Activated CD4-positive, alpha-beta T cell treated with anti-CD3 and anti-CD28 coated beads, Interleukin-2, amount 10 ng/mL, durations not matched to agents 24 days and 14 days (primary cell): ENCODE results near the gene SNRNP40. TPM values are rescaled to one million over a fixed set of nuclear protein-coding genes. Genes with fewer than 3 reads are reported as not detected.

Source experiments
- DNase-seq: peaks from one replicate; pipeline ENCODE4 v3.0.0; 2022
- H3K27ac Mint-ChIP-seq: one replicate; pipeline ENCODE4 v1.8.0; 2022; ENCODE audit warnings: mild to moderate bottlenecking, mixed read lengths
- H3K27me3 Mint-ChIP-seq: one replicate; pipeline ENCODE4 v1.8.0; 2022; ENCODE audit warnings: mixed read lengths
- H3K36me3 Mint-ChIP-seq: one replicate; pipeline ENCODE4 v1.8.0; 2022; ENCODE audit warnings: low read depth, mild to moderate bottlenecking, mixed read lengths
- H3K4me1 Mint-ChIP-seq: one replicate; pipeline ENCODE4 v1.8.0; 2021; ENCODE audit warnings: mixed read lengths
- H3K4me3 Mint-ChIP-seq: one replicate; pipeline ENCODE4 v1.8.0; 2022; ENCODE audit warnings: mild to moderate bottlenecking, moderate library complexity, mixed read lengths
- H3K9me3 Mint-ChIP-seq: one replicate; pipeline ENCODE4 v1.8.0; 2021; ENCODE audit warnings: mixed read lengths
- intact Hi-C: fragments of 100-400 bp; cut with micrococcal nuclease; formaldehyde crosslinking; loops from one replicate; pipeline ENCODE4 v1.15.1; 2023
- total RNA-seq: library from RNA; stranded (reverse); gene quantifications from 2 replicates; pipeline ENCODE4 v1.2.3, GENCODE V29; 2022

SNRNP40 gene
- total RNA-seq, 1 donor from 2014 or later, result 132 TPM

DNA sequence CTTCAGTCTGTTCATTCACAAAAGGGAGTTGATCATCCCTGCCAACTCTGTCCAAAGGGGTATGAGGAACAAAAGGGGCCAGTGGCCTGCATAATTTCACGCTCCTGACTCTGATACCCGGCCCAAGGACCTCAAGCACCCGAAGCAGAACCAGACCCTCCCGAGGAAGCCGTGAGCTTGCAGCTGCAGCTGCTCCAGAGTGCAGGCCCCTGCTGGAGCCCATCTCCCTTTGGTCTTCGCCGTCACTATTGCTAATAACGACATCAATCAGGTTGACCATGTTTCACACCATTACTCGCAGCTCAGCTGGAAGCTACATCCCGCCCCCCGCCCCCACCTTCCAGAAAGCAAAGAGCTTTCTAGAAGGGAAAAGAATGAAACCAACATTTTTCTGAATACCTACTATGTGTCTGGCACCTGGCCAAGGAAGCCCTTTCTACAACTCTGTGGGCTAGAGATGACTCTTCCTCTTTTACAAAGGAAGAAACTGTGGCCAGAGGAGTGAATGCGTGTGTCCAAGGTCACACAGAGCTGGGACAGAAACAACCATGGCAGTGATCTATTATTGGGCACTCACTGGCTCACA lies 62.4 kb downstream of the SNRNP40 start:
- H3K9me3 Mint-ChIP-seq, result no peaks in the 10 kb centered on the region
- intact Hi-C loops, result no loop called here
- peaks cover 5% of the 10 kb centered on the region for H3K4me1 Mint-ChIP-seq
- H3K4me3 Mint-ChIP-seq, result no peak overlapping the region
- H3K27ac Mint-ChIP-seq, result no peak overlapping the region
- no peak for DNase-seq
- no peaks in the 10 kb centered on the region for H3K36me3 Mint-ChIP-seq
- H3K27me3 Mint-ChIP-seq, result peaks cover 43% of the 10 kb centered on the region

DNA sequence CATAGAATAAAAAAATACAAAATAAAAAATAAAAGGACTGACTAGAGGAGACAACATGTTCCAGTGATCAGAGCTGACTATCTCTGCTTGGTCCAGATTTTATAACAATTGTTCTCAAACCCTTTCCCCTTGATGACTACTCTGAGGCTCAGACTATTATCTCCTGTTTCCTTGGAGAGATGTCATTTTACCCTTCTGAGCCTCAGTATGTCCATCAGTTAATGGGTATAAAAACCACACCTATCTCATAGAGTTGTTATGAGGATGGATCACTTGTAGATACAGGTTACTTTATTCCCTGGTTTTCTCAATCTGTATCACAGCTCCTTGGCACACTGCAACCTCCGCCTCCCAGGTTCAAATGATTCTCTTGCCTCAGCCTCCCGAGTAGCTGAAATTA lies 63.9 kb downstream of the SNRNP40 start:
- Mint-ChIP-seq H3K36me3 (no peaks in the 10 kb centered on the region), H3K27ac (no peak overlapping the region)

DNA sequence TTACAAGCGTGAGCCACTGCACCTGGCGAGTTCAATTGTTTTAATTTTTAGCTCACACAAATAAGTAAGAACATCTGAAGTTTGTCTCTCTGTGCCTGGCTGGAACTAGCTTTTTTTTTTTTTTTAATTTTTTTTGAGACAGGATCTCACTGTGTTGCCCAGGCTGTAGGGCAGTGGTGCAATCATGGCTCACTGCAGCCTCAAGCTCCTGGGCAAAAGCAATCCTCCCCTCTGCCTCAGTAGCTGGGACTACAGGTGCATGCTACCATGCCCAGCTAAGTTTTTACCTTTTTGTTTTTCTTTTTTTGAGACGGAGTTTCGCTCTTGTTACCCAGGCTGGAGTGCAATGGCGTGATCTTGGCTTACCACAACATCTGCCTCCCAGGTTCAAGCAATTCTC lies 64.8 kb downstream of the SNRNP40 start:
- no peaks in the 10 kb centered on the region for H3K9me3 Mint-ChIP-seq
- no peak for DNase-seq
- no peaks in the 10 kb centered on the region for H3K4me1 Mint-ChIP-seq
- H3K27me3 Mint-ChIP-seq, result peaks cover 22% of the 10 kb centered on the region
- H3K27ac Mint-ChIP-seq, result no peak overlapping the region
- H3K36me3 Mint-ChIP-seq, result no peaks in the 10 kb centered on the region
- no peak overlapping the region for H3K4me3 Mint-ChIP-seq
- intact Hi-C loops, result no loop called here

More for the DNA sequence above, 63.9 kb downstream of the SNRNP40 start:
- H3K4me3 Mint-ChIP-seq, result no peak overlapping the region
- H3K9me3 Mint-ChIP-seq, result no peaks in the 10 kb centered on the region
- intact Hi-C loops, result no loop called here
- no peak for DNase-seq
- H3K27me3 Mint-ChIP-seq, result peaks cover 29% of the 10 kb centered on the region
- H3K4me1 Mint-ChIP-seq, result no peaks in the 10 kb centered on the region

DNA sequence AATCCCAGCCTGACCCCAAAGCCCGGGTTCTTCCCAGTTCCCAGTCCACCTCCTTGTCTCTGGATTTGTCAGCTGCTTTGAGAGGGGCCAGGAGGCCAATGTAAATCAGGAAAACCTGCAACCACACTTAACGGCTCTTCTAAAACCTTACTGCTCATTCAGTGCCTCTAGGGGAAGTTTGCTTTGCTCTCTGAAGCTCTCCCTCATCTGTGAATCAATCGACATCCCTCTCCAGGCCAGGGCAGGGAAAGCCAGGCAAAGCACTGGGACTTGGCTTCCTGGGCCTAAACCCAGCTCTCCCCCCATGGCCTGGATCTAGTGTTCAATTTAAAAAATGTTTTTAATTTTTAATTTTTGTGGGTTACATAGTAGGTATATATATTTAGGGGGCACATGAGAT lies 66.2 kb downstream of the SNRNP40 start:
- intact Hi-C loops, result no loop called here
- Mint-ChIP-seq H3K36me3 (no peaks in the 10 kb centered on the region), H3K27ac (no peak overlapping the region), H3K4me3 (no peak overlapping the region), H3K27me3 (peaks cover 7% of the 10 kb centered on the region), H3K4me1 (no peaks in the 10 kb centered on the region), H3K9me3 (no peaks in the 10 kb centered on the region)
- DNase-seq, result no peak

DNA sequence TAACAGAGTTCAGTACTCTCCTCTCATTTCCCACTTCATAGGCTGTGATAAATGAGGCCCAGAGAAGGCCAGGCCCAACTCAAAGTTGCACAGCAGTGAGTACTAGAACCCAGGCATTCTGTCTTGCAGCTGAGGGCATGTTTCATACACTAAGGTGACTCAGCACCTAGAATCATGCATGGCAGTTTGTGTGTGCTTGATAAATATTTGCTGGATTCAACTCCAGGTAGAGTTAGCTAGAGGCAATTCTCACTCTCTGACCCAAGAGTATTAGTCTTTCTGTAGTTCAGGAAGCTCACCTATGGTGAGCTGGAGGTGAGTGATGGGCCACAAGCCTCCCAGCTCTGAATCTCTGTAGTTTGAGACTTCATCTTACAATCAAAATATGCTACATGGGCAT lies 67.6 kb downstream of the SNRNP40 start:
- H3K27me3 Mint-ChIP-seq, result no peaks in the 10 kb centered on the region
- H3K9me3 Mint-ChIP-seq, result no peaks in the 10 kb centered on the region
- intact Hi-C loops, result no loop called here
- no peak for DNase-seq
- H3K4me1 Mint-ChIP-seq, result no peaks in the 10 kb centered on the region
- H3K4me3 Mint-ChIP-seq, result no peak overlapping the region
- H3K36me3 Mint-ChIP-seq, result no peaks in the 10 kb centered on the region
- H3K27ac Mint-ChIP-seq, result no peak overlapping the region

DNA sequence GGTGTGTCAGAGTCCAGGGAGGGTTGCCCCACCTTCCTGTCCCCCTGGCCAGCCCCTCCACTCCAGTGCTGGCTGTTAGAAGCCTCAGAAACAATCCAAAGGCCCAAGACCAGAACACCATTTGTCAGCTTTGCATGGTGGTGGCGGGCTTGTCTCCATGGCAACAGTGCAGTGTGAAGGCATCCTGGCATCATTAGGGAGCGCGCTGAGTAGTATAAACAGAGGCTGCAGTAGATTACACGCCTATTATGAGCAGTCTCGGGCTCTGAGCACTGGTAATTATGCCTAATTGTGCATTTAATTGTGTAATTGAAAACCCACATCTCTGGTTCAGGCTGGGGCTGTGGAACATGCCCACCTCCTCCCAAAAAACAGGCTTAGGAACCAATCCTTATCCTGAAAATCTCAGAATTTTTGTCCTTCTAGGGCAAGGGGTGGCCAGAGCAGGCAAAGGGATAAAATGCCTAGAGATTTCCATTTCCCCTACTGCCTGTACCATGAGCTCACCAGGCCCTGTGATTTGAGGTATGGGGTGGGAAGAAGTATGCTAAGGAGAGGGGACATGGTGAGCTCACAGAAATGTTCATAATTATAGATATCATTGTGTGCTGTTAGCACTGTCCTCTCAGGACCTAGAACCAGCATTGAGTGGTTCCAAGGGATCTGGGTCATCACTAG lies 68.6 kb downstream of the SNRNP40 start:
- DNase-seq, result no peak
- Mint-ChIP-seq H3K36me3 (no peaks in the 10 kb centered on the region), H3K27me3 (no peaks in the 10 kb centered on the region), H3K4me3 (no peak overlapping the region), H3K27ac (no peak overlapping the region), H3K9me3 (no peaks in the 10 kb centered on the region), H3K4me1 (no peaks in the 10 kb centered on the region)
- intact Hi-C loops, result no loop called here

DNA sequence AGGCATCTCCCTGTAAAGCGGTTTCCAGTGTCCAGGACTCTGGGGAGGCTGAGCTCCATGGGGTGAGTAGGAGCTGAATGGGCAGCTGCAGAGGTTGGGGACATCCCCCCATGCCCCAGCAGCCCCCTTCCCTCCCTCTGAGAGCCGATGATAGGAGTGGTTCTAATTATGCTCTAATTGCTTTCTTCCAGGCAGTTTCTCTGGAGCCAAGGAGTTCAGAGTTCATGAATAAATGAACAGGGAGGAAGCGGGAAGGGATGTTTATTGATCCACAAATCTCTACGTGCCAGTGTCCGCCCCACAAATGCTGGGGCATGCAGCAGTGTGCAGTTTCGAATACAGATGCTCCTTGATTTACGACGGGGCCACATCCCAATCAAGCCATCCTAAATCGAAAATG lies 72.5 kb downstream of the SNRNP40 start:
- Mint-ChIP-seq H3K9me3 (no peaks in the 10 kb centered on the region), H3K36me3 (no peaks in the 10 kb centered on the region), H3K4me1 (no peaks in the 10 kb centered on the region), H3K4me3 (no peak overlapping the region), H3K27me3 (no peaks in the 10 kb centered on the region), H3K27ac (no peak overlapping the region)
- DNase-seq, result no peak
- intact Hi-C loops, result no loop called here

DNA sequence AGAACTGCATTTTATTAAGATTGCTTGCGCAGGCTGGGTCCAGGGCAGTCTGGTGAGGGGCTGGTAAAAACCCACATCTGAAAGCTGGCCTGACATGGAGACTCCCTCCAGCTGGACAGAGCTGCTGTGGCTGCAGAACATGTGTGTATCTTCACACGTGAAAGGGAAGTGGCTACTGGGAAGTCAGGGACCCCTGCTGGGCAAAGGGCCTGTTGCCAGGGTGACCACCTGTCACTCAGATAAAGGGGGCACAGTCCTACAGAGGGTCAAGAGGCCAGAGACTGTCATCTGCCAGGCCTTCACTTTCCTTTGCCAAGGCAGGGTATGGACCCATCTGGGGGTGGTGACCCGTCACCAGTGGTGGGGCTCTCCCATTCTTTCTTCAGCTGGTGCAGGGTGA lies 74.4 kb downstream of the SNRNP40 start:
- no peaks in the 10 kb centered on the region for H3K27me3 Mint-ChIP-seq
- DNase-seq, result no peak
- H3K4me1 Mint-ChIP-seq, result no peaks in the 10 kb centered on the region
- no peaks in the 10 kb centered on the region for H3K9me3 Mint-ChIP-seq
- no peaks in the 10 kb centered on the region for H3K36me3 Mint-ChIP-seq
- no peak overlapping the region for H3K27ac Mint-ChIP-seq
- intact Hi-C loops, result no loop called here
- H3K4me3 Mint-ChIP-seq, result no peak overlapping the region

DNA sequence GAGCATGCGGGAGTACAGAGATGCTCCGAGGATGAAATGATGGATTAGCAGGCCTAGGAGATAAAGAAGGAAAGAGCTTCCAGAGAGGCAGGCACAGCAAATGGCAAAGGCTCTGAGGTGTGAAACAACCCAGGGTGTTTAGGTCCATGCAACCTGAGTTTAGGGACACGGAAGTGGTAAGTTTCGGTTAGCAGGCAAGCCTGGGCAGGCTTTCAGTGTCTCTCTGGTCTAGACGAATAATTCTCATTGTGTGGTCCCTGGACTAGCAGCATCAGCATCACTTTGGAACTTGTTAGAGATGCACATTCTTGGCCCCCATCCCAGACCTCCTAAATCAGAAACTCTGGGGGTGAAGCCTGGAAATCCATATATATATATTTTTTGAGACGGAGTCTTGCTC lies 75.5 kb downstream of the SNRNP40 start:
- H3K36me3 Mint-ChIP-seq, result no peaks in the 10 kb centered on the region
- H3K4me1 Mint-ChIP-seq, result no peaks in the 10 kb centered on the region
- intact Hi-C loops, result no loop called here
- no peaks in the 10 kb centered on the region for H3K9me3 Mint-ChIP-seq
- DNase-seq, result no peak
- H3K27ac Mint-ChIP-seq, result no peak overlapping the region
- H3K27me3 Mint-ChIP-seq, result no peaks in the 10 kb centered on the region
- no peak overlapping the region for H3K4me3 Mint-ChIP-seq

DNA sequence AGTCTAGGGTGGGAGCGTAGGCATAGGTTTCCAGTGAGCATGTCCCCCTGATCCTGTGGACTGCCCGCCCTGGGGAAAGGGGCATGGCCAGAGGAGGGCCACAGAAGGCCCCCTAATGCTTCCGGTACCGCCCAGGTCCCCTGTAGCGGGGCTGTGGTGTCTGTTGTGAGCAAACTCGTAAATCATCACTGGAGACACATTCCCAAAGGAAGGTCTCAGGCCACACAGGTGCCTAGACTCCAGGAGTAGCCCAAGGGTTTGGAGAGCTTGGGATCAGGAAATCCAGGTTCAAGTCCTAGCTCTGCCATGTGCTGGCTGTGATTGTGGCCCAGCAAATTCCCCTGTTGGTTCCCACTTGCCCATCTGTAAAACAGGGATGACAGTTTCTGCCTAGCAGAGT lies 77.1 kb downstream of the SNRNP40 start:
- Mint-ChIP-seq H3K4me1 (no peaks in the 10 kb centered on the region), H3K4me3 (no peak overlapping the region), H3K9me3 (no peaks in the 10 kb centered on the region), H3K27ac (no peak overlapping the region), H3K36me3 (no peaks in the 10 kb centered on the region), H3K27me3 (peaks cover 1% of the 10 kb centered on the region)
- intact Hi-C loops, result no loop called here
- DNase-seq, result no peak

DNA sequence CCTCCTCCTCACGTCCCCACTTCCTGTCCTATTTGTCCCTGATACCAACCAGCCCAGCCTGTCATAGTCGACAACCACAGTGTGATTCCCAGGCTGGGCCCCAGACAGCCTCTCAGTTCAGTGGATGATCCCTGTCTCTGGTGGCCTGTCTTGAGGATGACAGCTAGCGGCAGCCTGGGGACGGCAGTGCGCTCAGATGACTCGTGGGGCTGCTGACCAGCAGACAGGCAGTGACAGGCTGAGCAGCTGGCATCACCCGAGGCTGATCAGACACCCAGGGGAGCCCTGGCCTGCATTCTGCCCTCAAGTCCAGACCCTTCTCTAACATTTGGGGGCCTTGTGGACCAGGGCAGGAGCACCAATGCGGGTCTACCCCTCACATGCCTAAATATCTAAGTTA lies 77.9 kb downstream of the SNRNP40 start:
- Mint-ChIP-seq H3K36me3 (no peaks in the 10 kb centered on the region), H3K27ac (no peak overlapping the region), H3K27me3 (peaks cover 3% of the 10 kb centered on the region), H3K9me3 (no peaks in the 10 kb centered on the region), H3K4me3 (no peak overlapping the region), H3K4me1 (no peaks in the 10 kb centered on the region)
- DNase-seq, result no peak
- intact Hi-C loops, result no loop called here

DNA sequence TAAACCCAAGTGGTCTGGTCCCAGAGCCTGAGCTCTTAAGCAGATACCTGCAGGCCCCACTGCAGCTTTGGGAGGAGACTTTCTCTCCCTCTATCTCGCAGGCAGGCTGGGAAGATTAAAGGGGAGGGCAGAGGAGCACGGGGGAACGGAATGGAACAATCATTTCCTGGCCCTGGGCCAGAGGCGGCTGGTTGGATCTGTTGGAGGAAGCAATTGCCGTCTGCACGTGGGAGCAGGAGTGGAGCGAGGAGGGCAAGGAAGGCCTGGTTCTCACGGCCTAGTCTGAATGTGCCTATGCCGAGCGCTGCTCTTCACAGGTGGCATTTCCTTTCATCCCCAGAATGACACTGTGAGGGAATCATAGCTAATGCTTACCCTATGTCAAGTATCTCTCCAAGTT lies 80.6 kb downstream of the SNRNP40 start:
- Mint-ChIP-seq H3K4me3 (no peak overlapping the region), H3K9me3 (peaks cover 4% of the 10 kb centered on the region), H3K36me3 (no peaks in the 10 kb centered on the region), H3K4me1 (no peaks in the 10 kb centered on the region), H3K27me3 (peaks cover 4% of the 10 kb centered on the region), H3K27ac (no peak overlapping the region)
- no peak for DNase-seq
- intact Hi-C loops, result no loop called here

DNA sequence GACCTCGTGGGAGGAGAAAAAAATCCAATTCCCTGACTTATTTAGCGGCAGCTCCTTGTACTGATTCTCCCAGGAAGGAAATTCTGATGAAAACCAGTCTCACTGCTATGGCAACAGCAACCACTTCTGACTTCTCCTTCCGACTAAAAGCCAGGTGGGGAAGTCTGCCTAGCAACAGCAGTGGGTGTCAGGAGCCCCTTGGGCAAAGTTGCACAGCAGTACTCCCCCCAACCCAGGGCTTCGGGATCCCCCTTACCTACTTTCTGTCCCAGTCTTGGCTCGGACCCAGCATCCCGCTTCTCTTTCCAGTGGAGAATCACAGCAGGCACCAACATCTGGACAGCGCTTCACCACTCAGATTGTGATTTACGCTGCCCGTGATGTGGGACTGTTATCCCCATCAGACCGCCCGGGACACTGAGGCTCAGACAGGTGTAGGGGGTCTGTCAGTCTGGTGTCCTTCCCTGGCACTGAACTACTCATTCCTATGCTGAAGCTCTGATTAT lies 81.5 kb downstream of the SNRNP40 start:
- H3K4me3 Mint-ChIP-seq, result no peak overlapping the region
- peaks cover 4% of the 10 kb centered on the region for H3K9me3 Mint-ChIP-seq
- DNase-seq, result no peak
- no peaks in the 10 kb centered on the region for H3K36me3 Mint-ChIP-seq
- no peaks in the 10 kb centered on the region for H3K4me1 Mint-ChIP-seq
- H3K27ac Mint-ChIP-seq, result no peak overlapping the region
- intact Hi-C loops, result no loop called here
- peaks cover 5% of the 10 kb centered on the region for H3K27me3 Mint-ChIP-seq

DNA sequence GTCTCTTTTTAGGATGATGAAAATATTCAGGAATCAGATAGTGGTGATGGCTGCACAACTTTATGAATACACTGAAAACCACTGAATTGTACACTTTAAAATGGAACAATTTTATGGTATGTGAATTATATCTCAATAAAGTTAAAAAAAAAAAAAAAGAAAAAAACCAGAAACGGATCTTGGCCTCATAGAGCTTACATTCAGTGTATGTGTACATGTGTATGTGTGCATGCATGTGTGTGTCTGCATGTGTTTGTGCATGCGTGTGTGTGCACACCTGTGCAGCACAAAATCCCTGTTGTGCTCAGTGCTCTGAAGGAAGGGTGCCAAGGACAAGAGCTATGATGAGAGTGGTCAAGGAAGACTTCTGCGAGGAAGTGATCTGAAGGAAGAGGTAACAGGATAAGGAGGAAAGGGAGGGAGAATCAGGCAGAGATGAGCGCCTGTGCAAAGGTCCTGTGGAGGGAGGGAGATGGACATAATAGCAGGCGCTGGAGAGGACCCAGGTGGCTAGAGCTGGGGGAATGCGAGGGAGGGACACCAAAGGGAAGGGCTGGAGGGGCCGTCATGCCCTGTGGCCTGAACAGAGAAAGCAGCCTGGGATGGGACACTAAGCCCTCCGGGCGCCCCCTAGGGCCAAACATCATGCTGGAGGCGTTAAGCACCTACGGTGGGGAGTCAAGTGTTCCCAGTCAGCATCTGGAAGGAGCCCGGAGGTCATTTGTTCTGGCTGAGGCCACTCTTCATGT lies 82.1 kb downstream of the SNRNP40 start:
- intact Hi-C loops, result no loop called here
- Mint-ChIP-seq H3K27me3 (peaks cover 5% of the 10 kb centered on the region), H3K36me3 (no peaks in the 10 kb centered on the region), H3K4me3 (no peak overlapping the region), H3K27ac (no peak overlapping the region), H3K9me3 (peaks cover 4% of the 10 kb centered on the region), H3K4me1 (no peaks in the 10 kb centered on the region)
- no peak for DNase-seq
